GM19463 (cell line): Measurements from ENCODE around the gene PKHD1.

ENCODE experiments used
- ATAC-seq: cut with Tn5 transposase; IDR thresholded peaks from one replicate; pipeline ENCODE4 v1.9.1; 2021; ENCODE audit warnings: mild to moderate bottlenecking, moderate library complexity; ENCODE audit not compliant: unreplicated experiment

PKHD1 gene

GRCh38 chr6:52108128-52108527 lies 20.7 kb upstream of the PKHD1 start:
- ATAC-seq = no peak

- ATAC-seq = no peak
These were observed 19.6 kb upstream of the PKHD1 start for GRCh38 chr6:52106994-52107393.

- ATAC-seq = no peak
These were observed 17.6 kb upstream of the PKHD1 start for GRCh38 chr6:52104979-52105378.

- ATAC-seq = no peak
These were observed 16.2 kb upstream of the PKHD1 start for GRCh38 chr6:52103623-52104022.

GRCh38 chr6:52102405-52102804 lies 15.0 kb upstream of the PKHD1 start:
- no peak for ATAC-seq

GRCh38 chr6:52098721-52099120 lies 11.3 kb upstream of the PKHD1 start:
- ATAC-seq = no peak

GRCh38 chr6:52089758-52090348 lies 2.4 kb upstream of the PKHD1 start:
- ATAC-seq = no peak

- no peak for ATAC-seq
These were observed 672 bp downstream of the PKHD1 start for GRCh38 chr6:52086741-52087140.

- ATAC-seq = no peak
These were observed 6.2 kb downstream of the PKHD1 start for GRCh38 chr6:52081237-52081636.

GRCh38 chr6:52077961-52078625 lies 9.3 kb downstream of the PKHD1 start:
- ATAC-seq = no peak

GRCh38 chr6:52077180-52077884 lies 10.1 kb downstream of the PKHD1 start:
- no peak for ATAC-seq

GRCh38 chr6:52076791-52077179 lies 10.6 kb downstream of the PKHD1 start:
- ATAC-seq = no peak

GRCh38 chr6:52074716-52075115 lies 12.7 kb downstream of the PKHD1 start:
- no peak for ATAC-seq

GRCh38 chr6:52074155-52074554 lies 13.3 kb downstream of the PKHD1 start:
- no peak for ATAC-seq

- no peak for ATAC-seq
These were observed 21.8 kb downstream of the PKHD1 start for GRCh38 chr6:52065621-52066020.

GRCh38 chr6:52063584-52064344 lies 23.6 kb downstream of the PKHD1 start:
- ATAC-seq = peak; percentile 94

- no peak for ATAC-seq
These were observed 25.9 kb downstream of the PKHD1 start for GRCh38 chr6:52061481-52061880.

- ATAC-seq = no peak
These were observed 27.6 kb downstream of the PKHD1 start for GRCh38 chr6:52059821-52060220.

- ATAC-seq = no peak
These were observed 32.0 kb downstream of the PKHD1 start for GRCh38 chr6:52055451-52055850.

- no peak for ATAC-seq
These were observed 34.2 kb downstream of the PKHD1 start for GRCh38 chr6:52053038-52053695.

- ATAC-seq = no peak
These were observed 37.4 kb downstream of the PKHD1 start for GRCh38 chr6:52050051-52050405.
